ENCODE data around the gene LSMEM2.
"Not testable (repeated sequence)": the region's sequence is repeated elsewhere in the genome, so short reads cannot be mapped to it uniquely, and the experiment has no call there.

Gene LSMEM2

DNA sequence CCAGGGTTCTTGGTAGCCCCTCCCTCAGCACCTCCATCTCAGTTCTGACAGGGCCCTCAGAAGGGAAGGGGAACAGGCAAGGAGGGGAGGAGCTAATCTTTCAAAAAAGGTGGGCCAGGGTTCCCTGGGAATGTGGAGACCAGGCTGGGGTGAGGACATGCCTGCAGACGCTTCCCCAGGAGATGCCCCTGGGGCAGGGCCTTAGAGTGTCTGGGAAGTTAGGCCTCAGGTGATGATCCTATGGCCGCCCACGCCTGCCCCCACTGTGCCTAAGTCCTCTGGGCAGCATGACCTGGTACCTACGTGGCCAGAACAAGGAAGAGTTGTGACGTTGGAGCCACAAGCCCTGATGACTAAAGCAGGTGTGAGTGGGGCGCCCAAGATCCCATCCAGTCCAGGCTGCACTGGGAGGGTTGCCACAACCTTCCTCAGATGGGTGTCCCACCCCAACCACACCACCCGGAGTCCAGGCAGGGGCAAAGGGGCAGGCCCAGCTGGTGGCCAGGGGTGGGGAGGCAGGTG, 13.9 kb upstream of the LSMEM2 start:
- no peak for DNase-seq (ENCODE audit: low read depth)

DNA sequence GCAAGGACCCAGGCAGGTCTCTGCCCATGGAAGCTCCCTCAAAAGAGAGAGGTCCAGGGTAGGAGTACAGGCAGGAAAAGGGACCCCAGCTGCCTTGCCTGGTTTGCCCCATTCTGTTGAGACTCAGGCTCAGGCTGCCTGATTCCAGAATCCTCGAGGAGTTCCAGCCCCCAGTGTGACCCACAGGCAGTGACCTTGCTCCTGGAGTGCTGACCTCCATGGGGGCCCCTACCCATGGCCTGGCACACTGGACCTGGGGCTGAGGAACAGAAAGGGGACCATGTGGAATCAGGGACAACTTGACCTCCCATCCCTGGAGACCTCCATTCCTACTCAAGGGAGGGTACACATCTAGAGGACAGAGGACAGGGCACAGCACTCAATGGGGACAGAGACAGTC, 13.3 kb upstream of the LSMEM2 start:
- DNase-seq (ENCODE audit: low read depth) = no peak

DNA sequence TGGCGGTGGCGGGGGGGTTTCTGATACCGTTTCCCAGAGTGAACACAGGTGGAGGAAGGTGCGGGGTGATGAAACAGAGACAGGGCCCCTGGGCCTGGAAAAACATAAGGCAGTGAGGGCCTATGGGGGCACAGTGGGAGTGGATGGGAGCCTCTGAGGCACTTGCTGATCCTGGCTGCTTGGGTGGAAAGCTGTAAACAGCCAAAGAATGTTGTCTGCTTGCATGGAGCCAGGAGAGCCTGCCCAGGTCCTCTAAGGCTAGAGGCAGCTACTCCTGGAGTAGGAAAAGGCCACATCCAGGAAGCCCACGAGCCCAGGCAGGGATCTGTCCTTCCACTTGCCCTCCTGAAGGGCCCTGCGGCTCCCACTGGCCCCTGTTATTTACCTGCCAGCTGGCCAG, 12.9 kb upstream of the LSMEM2 start:
- DNase-seq (ENCODE audit: low read depth) = no peak

DNA sequence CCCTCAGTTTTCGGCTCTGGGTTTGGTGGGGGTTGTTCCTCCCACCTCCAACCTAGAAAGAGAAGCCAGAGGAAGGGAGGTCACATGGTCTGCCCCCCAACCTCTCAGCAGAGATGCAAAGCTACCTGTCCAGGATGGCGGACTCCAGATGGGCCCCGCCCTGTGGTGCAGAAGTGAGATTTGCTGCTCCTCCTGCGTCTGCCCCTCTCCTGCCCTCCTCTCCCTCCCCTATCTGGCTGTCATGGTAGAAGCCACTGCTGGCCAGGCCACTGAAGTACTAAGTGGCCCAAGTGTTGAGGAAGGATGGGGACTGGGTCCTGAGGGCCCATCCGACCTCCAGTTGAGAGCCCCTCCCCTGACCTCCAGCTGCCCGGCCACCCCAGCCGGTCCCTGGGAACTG, 12.1 kb upstream of the LSMEM2 start:
- DNase-seq (ENCODE audit: low read depth) = no peak

DNA sequence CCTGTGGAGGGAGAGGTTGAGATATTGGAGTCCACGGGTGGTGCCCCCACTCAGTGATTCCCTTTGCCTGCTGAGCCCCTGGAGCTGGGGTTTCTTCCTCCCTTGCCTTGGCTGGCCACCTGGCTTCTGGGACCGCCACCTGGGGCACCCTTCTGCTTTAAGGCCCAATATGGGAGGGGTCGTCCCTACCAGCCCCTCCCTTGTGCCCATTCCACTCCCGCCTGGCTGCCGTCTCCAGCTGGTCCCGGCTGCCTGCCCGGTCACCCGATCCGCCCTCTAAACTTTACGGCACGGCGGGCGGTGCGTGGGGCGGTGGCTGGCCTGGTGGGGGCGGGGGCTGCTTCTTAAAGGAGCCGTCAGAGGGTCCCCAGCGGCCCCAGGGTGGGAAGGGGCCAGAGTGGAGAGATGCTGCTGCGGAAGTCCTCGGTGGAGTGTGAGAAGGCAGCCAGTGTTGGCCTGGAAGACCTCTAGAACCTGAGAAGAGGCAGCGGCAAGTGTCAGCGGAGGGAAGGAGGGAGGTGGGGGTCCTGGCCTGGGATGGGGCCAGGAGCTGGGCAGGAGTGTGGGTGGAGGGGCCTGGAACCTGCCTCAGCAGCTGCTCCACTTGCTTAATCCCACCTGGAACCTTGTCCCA, 11.5 kb upstream of the LSMEM2 start:
- no peak for DNase-seq (ENCODE audit: low read depth)

DNA sequence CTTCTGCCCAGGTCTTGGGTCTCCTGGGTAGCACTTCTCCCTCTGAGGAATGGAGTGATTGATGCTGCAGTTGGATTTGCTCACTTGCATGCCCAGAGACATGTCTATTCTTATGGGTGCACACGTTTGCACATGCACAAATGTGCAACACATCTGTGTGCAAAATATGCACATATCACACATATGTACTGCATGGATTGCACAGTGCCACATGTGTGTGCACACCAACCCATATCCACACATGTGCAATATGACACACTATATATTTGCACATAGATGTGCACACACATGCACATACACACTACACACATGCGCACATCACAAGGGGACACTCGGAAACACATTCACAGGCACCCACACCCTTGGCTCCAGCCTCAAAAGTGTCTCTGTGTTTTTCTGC, 10.6 kb upstream of the LSMEM2 start:
- no peak for DNase-seq (ENCODE audit: low read depth)

DNA sequence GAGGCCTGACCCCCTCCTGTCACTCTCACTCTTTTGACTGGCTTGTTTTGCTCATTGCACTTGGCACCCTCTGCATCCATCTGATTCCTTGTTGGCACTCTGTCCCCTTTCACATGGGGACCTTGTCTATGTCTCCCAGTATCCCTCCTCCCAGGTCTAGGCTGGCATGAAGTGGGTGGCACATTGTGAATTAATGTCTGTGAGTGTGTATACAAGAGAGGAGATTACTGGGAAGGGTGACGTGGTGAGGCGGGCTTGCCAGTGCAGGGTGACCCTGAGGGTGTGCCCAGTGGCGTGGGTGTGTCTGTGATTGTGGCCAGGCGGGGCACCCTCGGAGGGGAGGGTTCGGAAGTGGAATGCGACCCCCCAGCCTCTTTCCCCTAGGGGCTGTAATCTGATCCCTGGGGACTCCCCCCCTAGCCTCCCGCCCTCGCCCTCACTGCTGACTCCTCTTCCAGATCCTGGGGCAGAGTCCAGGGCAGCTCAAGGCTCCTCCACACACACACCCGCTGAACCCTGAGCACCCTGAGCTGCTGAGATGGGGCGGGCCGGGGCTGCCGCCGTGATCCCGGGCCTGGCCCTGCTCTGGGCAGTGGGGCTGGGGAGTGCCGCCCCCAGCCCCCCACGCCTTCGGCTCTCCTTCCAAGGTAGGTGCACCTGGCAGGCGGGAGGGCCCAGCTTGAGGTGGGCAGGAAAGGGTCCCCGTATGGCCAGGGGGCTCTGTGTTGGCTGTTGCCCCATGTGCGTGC, 10.0 kb upstream of the LSMEM2 start, which contains the start of gene SEMA3B:
Gene SEMA3B, plus strand, starts transcription at position 445 of the 749 bp plus-strand sequence. Its CDS starts 94 bp downstream, at position 539.
- no peak for DNase-seq (ENCODE audit: low read depth)

DNA sequence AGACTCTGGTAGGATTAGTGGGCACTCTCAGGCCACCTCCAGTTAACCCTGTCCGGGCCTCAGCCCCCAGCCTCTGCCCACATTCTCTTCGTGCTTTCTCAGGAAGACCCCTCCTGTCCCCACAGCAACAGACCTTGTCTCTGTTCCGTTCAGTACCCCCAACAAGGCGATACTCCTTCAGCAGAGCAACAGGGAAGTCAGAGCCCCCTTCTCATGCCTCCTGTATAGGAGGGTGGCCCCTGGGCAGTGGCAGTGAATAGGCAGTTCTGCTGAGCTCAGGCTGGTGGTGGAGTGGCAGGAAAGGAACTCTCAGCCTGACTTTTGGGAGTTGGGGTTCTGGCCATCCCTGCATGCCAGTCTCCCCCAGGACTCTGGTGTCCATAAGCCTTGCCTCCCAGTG, 9.4 kb upstream of the LSMEM2 start:
- no peak for DNase-seq (ENCODE audit: low read depth)

DNA sequence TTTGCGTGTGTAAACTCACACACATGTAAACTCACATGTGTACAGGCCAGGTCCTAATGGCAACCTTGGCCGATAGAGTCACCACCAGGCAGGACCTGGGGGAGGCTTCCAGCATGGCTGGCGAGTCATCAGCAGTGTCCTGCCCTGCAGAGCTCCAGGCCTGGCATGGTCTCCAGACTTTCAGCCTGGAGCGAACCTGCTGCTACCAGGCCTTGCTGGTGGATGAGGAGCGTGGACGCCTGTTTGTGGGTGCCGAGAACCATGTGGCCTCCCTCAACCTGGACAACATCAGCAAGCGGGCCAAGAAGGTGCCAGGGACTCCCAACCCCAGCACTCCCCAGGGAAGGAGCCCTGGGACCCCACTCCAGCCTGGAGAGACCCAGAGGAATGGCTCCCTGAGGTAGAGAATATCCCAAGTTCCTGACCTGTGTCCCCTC, 8.9 kb upstream of the LSMEM2 start:
- DNase-seq (ENCODE audit: low read depth) = no peak

DNA sequence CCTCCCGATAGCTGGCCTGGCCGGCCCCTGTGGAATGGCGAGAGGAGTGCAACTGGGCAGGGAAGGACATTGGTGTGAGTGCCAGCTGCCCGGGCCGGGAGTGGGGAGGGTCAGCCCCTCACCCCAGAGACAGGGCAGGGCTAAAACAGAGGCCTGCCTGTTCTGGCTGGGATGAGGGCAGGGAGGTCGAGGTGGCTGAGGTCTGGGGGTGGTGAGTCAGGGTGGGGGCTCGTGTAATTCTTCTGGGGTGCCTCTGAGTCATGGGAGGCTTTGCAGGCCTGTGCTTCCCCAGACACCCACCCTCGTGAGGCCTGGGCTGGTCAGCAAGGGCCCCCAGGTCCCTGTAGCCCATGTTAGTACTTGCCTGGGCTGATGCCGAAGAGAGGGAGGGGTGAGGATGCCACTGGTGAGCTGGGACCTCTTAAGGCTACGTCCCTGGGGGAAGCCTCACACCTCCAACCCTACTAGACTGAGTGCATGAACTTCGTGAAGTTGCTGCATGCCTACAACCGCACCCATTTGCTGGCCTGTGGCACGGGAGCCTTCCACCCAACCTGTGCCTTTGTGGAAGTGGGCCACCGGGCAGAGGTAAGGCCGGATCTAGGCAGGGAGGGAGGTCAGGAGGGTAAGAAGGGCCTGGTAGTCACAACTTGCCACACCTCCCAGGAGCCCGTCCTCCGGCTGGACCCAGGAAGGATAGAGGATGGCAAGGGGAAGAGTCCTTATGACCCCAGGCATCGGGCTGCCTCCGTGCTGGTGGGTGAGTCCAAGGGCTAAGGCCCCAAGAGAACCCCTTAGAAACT, 8.3 kb upstream of the LSMEM2 start:
- DNase-seq (ENCODE audit: low read depth) = no peak

DNA sequence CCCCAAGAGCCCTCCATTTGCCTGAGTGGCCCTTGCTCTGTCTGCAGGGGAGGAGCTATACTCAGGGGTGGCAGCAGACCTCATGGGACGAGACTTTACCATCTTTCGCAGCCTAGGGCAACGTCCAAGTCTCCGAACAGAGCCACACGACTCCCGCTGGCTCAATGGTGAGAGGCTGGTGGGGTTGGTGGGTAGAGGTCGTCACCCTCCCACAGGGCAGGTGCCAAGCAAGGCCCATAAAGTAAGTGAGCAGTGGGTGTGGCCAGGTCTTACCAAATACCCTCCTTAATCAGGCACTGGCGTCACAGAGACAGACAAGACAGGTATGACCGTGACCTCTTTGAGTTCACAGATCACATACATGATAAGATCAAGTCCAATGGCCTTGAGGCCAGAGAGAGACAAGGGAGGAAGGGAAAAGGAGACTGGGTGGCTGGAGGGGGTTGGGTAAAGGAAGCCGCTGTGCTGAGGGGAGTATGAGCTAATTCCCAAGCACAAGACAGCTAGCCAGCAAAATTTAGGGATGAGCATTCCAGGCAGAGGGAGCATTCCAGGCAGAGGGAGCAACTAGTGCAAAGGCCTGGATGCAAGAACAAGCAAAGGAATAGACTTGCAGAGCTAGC, 7.5 kb upstream of the LSMEM2 start:
- DNase-seq (ENCODE audit: low read depth) = no peak

DNA sequence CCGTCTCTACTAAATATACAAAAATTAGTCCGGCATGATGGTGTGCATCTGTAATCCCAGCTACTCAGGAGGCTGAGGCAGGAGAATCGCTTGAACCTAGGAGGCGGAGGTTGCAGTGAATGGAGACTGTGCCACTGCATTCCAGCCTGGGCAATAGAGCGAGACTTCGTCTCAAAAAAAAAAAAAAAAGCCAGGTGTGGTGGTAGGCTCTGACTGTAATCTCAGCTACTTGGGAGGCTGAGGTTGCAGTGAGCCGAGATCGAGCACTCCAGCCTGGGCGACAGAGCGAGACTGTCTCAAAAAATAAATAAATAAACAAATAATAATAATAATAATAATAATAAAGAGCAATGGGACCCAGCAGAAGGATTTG, 6.4 kb upstream of the LSMEM2 start:
- DNase-seq (ENCODE audit: low read depth) = not testable (repeated sequence)

DNA sequence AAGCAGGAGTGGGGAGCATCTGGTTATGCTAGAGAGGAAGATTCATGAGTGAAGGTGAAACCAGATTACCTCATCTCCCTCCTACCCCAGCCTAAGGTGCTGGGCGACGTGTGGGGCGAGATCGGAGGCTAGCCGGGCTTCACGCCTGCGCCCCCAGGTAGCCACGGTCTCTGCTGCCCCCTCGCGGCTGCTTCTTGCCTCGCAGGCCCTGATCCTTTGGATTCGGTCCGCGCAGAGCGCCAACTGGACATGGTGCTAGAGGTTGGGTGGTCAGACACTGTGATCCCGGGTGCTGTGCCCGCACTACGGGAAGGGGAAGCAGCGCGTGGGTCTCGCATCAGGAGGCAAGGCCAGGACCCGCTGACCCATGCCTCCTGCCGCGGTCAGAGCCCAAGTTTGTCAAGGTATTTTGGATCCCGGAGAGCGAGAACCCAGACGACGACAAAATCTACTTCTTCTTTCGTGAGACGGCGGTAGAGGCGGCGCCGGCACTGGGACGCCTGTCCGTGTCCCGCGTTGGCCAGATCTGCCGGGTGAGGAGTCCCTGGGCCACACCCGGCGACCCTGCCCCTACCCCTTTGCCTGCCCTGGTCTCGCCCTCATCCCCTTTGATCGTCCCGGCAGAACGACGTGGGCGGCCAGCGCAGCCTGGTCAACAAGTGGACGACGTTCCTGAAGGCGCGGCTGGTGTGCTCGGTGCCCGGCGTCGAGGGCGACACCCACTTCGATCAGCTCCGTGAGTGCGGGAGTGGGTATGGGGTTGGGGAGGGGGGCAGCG, 5.8 kb upstream of the LSMEM2 start:
- DNase-seq (ENCODE audit: low read depth) = peak; percentile 37

DNA sequence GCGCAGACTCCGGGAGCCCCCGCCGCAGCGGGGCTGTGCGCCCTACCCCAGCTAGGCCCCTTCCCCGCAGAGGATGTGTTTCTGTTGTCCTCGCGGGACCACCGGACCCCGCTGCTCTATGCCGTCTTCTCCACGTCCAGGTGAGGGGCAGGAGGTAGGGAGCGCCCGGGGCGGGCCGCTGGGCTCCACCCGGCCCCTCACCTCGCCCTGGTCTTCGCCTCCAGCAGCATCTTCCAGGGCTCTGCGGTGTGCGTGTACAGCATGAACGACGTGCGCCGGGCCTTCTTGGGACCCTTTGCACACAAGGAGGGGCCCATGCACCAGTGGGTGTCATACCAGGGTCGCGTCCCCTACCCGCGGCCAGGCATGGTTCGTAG, 5.2 kb upstream of the LSMEM2 start:
- no peak for DNase-seq (ENCODE audit: low read depth)

DNA sequence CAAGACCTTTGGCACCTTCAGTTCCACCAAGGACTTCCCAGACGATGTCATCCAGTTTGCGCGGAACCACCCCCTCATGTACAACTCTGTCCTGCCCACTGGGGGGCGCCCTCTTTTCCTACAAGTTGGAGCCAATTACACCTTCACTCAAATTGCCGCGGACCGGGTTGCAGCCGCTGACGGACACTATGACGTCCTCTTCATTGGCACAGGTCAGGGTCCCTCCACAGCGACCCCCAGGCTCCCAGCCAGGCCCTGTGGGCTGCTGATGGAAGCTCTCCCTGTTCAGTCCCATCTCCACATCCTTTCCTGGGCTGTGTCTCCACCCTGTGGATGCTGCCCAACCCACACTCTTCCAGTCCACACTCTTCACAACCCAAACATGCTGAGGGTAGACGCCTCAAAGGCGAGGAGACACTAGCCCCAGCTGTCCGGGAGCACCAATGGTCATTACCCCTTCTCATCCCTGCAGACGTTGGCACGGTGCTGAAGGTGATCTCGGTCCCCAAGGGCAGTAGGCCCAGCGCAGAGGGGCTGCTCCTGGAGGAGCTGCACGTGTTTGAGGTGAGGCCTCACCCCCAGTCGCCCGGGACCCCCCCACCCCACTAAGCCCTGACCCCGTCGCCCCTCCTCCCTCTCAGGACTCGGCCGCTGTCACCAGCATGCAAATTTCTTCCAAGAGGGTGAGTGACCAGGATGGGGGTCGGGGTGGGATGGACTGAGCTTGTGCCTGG, 4.3 kb upstream of the LSMEM2 start:
- no peak for DNase-seq (ENCODE audit: low read depth)

DNA sequence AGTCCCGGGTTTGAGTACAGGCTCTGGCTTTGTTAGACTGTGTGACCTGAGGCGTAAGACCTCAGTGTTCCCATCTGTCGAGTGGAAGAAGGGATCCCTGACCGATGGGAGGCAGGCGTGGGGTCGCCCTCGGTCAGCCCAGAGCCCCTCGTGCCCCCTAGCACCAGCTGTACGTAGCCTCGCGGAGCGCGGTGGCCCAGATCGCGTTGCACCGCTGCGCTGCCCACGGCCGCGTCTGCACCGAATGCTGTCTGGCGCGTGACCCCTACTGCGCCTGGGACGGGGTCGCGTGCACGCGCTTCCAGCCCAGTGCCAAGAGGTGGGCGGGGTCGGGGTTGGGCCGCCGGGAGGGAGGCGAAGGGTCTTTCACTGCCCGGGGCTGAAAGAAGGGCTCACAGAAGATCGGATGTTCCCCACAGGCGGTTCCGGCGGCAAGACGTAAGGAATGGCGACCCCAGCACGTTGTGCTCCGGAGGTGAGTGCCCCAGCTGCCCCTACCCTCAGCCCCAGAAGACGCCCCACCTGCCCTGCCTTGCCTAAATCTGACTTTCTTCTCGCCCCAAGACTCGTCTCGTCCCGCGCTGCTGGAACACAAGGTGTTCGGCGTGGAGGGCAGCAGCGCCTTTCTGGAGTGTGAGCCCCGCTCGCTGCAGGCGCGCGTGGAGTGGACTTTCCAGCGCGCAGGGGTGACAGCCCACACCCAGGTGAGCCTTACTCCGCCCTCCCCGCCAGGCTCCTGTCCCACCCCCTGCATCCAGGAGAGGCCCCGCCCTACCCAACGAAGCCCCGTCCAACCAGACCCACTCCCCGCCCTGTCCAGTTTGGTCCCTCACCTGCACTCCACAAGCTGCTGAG, 3.5 kb upstream of the LSMEM2 start:
- DNase-seq (ENCODE audit: low read depth) = no peak

DNA sequence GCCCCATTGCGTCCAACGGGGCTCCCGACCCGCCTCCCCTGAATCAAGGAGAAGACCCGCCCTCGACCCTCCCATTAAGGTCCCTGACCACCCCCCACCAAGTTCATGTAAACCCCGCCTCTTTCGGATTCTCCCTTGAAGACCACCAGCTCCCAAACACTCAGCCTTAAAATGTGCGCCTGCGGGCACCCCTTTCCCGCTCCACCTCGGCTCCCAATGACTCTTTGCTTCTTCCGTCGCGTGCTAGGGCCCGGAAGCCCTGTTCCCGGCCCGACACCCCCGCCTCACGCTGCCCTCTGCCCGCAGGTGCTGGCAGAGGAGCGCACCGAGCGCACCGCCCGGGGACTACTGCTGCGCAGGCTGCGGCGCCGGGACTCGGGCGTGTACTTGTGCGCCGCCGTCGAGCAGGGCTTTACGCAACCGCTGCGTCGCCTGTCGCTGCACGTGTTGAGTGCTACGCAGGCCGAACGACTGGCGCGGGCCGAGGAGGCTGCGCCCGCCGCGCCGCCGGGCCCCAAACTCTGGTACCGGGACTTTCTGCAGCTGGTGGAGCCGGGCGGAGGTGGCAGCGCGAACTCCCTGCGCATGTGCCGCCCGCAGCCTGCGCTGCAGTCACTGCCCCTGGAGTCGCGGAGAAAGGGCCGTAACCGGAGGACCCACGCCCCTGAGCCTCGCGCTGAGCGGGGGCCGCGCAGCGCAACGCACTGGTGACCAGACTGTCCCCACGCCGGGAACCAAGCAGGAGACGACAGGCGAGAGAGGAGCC, 2.7 kb upstream of the LSMEM2 start:
- DNase-seq (ENCODE audit: low read depth) = no peak

DNA sequence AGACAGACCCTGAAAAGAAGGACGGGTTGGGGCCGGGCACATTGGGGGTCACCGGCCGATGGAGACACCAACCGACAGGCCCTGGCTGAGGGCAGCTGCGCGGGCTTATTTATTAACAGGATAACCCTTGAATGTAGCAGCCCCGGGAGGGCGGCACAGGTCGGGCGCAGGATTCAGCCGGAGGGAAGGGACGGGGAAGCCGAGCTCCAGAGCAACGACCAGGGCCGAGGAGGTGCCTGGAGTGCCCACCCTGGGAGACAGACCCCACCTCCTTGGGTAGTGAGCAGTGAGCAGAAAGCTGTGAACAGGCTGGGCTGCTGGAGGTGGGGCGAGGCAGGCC, 2.2 kb upstream of the LSMEM2 start:
- no peak for DNase-seq (ENCODE audit: low read depth)
